ENCODE results near the gene GPS2. TPM values are rescaled to one million over a fixed set of nuclear protein-coding genes. Genes with fewer than 3 reads are reported as not detected.
A peak's percentile ranks its signal among the peaks of the same experiment; 100 is the strongest.
"Not testable (repeated sequence)": the region's sequence is repeated elsewhere in the genome, so short reads cannot be mapped to it uniquely, and the experiment has no call there.

GPS2 gene
- total and polyA plus RNA-seq, 3 donors from 2014 or later = 204 to 239 (median 219) TPM

DNA sequence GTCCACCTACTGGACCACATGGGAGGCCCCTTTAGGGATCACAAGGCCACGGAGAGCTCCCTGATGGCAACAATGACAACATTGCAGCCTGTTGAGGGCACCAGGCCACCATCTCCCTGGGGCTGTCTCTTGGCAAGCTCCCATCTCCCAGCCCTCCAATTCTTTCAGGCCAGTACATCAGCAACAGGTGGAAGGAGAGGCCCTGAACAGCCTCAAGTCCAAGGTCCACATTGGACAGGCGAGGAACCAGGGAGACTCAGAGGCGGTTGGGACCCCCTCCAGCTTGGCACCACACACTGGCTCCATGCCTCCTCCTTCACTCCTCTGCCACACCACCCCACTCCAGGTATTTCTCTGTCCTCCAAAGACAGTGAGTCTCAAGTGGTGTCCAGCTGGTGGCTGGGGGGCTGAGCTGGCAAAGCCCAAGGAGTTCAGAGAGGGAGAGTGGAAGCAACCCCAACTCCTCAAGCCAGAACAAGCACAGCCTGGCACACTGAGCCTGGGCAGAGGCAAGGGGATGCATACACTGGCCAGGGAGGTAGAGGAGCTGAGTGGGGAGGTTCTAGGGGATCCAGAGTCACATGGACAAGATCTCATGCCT, 19.9 kb upstream of the GPS2 start:
- Histone ChIP-seq H3K36me3 (ENCODE audit: low read depth, missing control alignments) (no peaks in the 10 kb centered on the region), H3K4me1 (peaks cover 5% of the 10 kb centered on the region), H3K27ac (no peak overlapping the region), H3K9me3 (no peaks in the 10 kb centered on the region), H3K27me3 (no peaks in the 10 kb centered on the region), H3K4me3 (no peak overlapping the region)
- no peak for DNase-seq
- intact Hi-C loops (cut with DNase I; ENCODE audit: low total_unique reads) = no loop called here
- TF ChIP-seq POLR2A (IDR thresholded peaks at IDR 0.05) (no peak), CTCF (IDR thresholded peaks at IDR 0.05) (no peak)
- WGBS, 2 donors = 84 to 89% methylated on average over 3 of the region's 3 CpGs

- H3K9me3 ChIP-seq; H3K36me3 ChIP-seq (ENCODE audit: low read depth, missing control alignments); H3K4me3 ChIP-seq; intact Hi-C loops (cut with DNase I; ENCODE audit: low total_unique reads); H3K27me3 ChIP-seq: not testable (repeated sequence)
- Histone ChIP-seq H3K27ac (peak overlapping the region in 1 of 2 donors; percentile 53), H3K4me1 (peaks cover 14% of the 10 kb centered on the region)
- WGBS, 2 donors = 25 to 44% methylated on average over 13 to 14 of the region's 14 CpGs
- peak; percentile 43 for DNase-seq
Measured at GRCh38 chr17:7332600-7333069, 17.5 kb upstream of the GPS2 start.

- H3K9me3 ChIP-seq = no peaks in the 10 kb centered on the region
- no peak for DNase-seq
- no peaks in the 10 kb centered on the region for H3K27me3 ChIP-seq
- peaks cover 14% of the 10 kb centered on the region for H3K4me1 ChIP-seq
- H3K4me3 ChIP-seq = no peak overlapping the region
- 57 to 61% methylated on average over 7 of the region's 7 CpGs for WGBS, 2 donors
- TF ChIP-seq POLR2A (IDR thresholded peaks at IDR 0.05) (no peak), CTCF (IDR thresholded peaks at IDR 0.05) (no peak)
- intact Hi-C loops (cut with DNase I; ENCODE audit: low total_unique reads) = no loop called here
- peak overlapping the region in 1 of 2 donors; percentile 53 for H3K27ac ChIP-seq
- no peaks in the 10 kb centered on the region for H3K36me3 ChIP-seq (ENCODE audit: low read depth, missing control alignments)
Measured at GRCh38 chr17:7332111-7332510, 17.0 kb upstream of the GPS2 start.

DNA sequence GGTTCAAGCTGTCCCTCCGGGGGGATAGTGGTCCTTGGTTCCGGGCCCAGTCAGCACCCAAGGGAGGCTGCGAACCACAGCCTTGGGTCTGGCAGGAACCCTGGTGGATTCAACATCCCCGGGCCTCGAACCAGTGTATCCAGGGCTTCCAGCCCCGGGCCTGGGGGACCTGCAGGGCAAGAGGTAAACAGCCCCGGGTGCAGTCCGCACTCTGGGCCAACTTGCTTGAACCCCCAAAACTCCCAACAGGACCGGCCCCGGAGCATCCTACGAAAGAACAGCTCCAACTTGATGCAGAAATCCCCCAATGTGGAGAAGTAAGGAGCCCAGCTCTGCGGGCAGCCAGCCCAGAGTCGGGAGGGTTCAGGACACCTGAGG, 15.5 kb upstream of the GPS2 start:
- Histone ChIP-seq H3K9me3 (no peaks in the 10 kb centered on the region), H3K36me3 (ENCODE audit: low read depth, missing control alignments) (no peaks in the 10 kb centered on the region), H3K4me3 (peak overlapping the region; percentile 80 to 92), H3K4me1 (peaks cover 14% of the 10 kb centered on the region), H3K27me3 (no peaks in the 10 kb centered on the region), H3K27ac (peak overlapping the region; percentile 80 to 92)
- intact Hi-C loops (cut with DNase I; ENCODE audit: low total_unique reads) = no loop called here
- 55 to 63% methylated on average over 3 to 13 of the region's 13 CpGs for WGBS, 2 donors
- TF ChIP-seq POLR2A (IDR thresholded peaks at IDR 0.05) = no peak
- no peak for TF ChIP-seq CTCF (IDR thresholded peaks at IDR 0.05)
- DNase-seq = no peak

GRCh38 chr17:7329997-7330637, 15.0 kb upstream of the GPS2 start:
- H3K27ac ChIP-seq = peak overlapping the region; percentile 80 to 92
- H3K4me3 ChIP-seq = peak overlapping the region; percentile 80 to 92
- H3K27me3 ChIP-seq = no peaks in the 10 kb centered on the region
- intact Hi-C loops (cut with DNase I; ENCODE audit: low total_unique reads) = no loop called here
- no peak for TF ChIP-seq CTCF (IDR thresholded peaks at IDR 0.05)
- no peak for TF ChIP-seq POLR2A (IDR thresholded peaks at IDR 0.05)
- 0 to 1% methylated on average over 12 to 33 of the region's 34 CpGs for WGBS, 2 donors
- H3K4me1 ChIP-seq = peaks cover 14% of the 10 kb centered on the region
- peak; percentile 90 for DNase-seq
- no peaks in the 10 kb centered on the region for H3K36me3 ChIP-seq (ENCODE audit: low read depth, missing control alignments)
- no peaks in the 10 kb centered on the region for H3K9me3 ChIP-seq
